HK-2 (cell line): ENCODE data around the gene SLC25A39.

Experiments used
- DNase-seq: peaks from one replicate; pipeline ENCODE4 v3.0.0-alpha.2; 2018; ENCODE audit not compliant: unreplicated experiment

The SLC25A39 gene

DNA sequence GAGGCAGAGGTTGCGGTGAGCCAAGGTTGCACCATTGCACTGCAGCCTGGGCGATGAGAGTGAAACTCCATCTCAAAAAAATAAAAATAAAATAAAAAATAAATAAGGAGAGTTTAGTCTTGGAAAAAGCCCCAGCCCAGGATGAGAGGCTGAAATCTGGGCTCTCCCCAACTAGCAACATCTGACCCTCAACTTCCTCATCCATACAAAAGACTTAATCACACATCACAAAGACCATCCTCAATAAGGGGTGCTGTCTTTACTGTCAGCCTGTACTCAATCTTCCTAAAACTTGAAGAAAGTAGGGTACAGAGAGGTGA, 45.3 kb downstream of the SLC25A39 start:
- no peak for DNase-seq

DNA sequence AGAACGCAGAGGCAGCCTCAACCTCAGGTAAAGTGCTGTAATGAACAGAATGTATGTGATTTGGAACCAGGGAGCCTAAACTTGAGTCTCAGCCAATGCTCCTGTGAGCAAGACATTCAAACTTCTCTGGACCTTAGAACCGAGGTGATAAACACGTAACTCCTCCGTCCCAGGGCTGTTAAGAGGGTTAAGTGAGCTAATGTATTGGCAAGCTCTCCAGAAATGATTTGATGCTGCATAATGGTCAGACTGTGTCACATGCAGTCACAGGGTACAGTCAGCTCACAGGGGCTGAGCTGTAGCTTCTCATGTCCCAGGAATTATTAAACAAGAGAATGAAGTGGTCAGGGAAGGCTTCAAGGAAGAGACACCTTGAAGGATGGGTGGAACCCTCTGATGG, 46.6 kb downstream of the SLC25A39 start:
- DNase-seq, result no peak

DNA sequence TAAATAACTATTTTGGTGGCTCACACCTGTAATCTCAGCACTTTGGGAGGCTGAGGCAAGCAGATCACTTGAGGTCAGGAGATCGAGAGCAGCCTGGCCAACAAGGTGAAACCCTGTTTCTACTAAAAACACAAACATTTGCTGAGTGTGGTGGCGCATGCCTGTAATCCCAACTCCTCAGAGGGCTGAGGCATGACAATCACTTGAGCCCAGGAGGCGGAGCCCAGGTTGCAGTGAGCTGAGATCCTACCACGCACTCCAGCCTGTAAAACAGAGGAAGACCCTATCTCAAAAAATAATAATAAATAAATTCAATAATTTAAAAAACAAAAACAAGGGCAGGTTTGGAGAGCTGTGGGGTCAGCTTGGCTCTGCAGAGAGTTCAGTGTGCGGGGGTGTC, 51.0 kb downstream of the SLC25A39 start:
- no peak for DNase-seq

DNA sequence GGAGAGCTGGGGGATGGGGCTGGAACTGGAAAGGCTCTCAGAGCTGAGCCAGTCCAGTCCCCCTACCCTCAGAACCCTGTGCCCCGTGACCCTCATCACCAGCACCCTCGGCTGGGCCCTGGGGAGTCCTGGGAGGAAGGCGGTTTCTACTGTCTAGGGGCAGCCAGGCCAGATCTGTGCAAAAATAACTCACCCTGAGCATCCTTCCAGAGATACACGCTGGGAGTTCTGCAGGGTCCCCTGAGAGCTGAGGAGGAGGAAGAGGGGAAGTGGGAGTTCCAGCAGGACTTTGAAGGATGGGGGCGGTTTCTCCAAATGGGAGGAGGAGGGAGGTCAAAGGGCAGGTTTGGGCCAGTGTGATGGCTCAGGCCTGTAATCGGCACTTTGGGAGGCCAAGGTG, 51.7 kb downstream of the SLC25A39 start:
- no peak for DNase-seq

DNA sequence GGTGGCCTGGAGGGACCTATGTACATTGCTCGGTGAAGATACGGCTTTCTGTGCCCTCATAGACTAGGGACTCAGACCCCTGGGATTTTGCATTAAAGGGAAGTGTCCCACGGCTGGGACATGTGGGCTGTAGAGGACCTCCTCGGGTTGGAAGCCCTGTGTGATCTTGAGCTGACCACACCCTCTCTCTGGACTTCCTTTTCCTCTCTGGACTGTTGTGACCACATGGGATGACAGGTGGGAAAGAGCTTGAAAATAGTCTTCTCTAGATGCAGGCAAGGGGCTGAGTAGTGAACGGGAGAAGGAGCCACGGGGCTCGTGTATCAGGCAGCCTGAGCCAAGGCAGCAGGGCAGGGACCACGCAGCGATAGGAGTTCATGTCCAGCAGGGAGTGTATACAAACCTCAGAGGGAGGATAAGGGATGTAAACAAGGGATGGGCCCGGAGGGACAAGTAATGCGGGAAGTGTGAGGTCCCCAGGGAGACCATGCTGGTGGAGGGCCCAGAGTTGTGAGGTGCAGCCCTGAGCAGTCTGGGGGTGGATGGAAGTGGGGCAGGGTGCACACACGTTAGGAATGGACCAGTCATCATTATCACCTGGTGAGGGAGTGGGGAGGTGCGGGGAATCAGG, 52.2 kb downstream of the SLC25A39 start:
- DNase-seq, result no peak
